G401 (cell line): ENCODE data around the gene NDUFA13. TPM values are rescaled to one million over a fixed set of nuclear protein-coding genes. Genes with fewer than 3 reads are reported as not detected.

Experiments used
- DNase-seq: peaks from one replicate; pipeline ENCODE4 v3.0.0-alpha.2; 2015; ENCODE audit warnings: low spot score
- in situ Hi-C: cut with HindIII; loops from 2 replicates; pipeline ENCODE4 v1.10.0; 2016; ENCODE audit warnings: low sequenced_read_pairs, mixed read lengths
- total RNA-seq: library from RNA; depleted of rRNA; stranded (reverse); fragments of >200 nt; shearing (Covaris generic); gene quantifications from 2 replicates; pipeline ENCODE4 v1.2.3, GENCODE V29; 2014

Gene NDUFA13
- total RNA-seq, 1 experiment from 2014 or later = 182 TPM

GRCh38 chr19:19504754-19505668 lies 11.0 kb upstream of the NDUFA13 start:
- no peak for DNase-seq
- in situ Hi-C loops = no loop called here

- in situ Hi-C loops = no loop called here
- no peak for DNase-seq
Measured at GRCh38 chr19:19505669-19506326, 10.2 kb upstream of the NDUFA13 start.

- in situ Hi-C loops = no loop called here
- DNase-seq = no peak
Measured at GRCh38 chr19:19506592-19506991, 9.4 kb upstream of the NDUFA13 start.

GRCh38 chr19:19507354-19507753 lies 8.7 kb upstream of the NDUFA13 start:
- in situ Hi-C loops = no loop called here

GRCh38 chr19:19508217-19508616 lies 7.8 kb upstream of the NDUFA13 start:
- DNase-seq = no peak
- in situ Hi-C loops = no loop called here

More at GRCh38 chr19:19507354-19507753, 8.7 kb upstream of the NDUFA13 start:
- DNase-seq = no peak

GRCh38 chr19:19510432-19510831 lies 5.6 kb upstream of the NDUFA13 start:
- in situ Hi-C loops = no loop called here
- no peak for DNase-seq

- no peak for DNase-seq
- in situ Hi-C loops = no loop called here
Measured at GRCh38 chr19:19513682-19514081, 2.3 kb upstream of the NDUFA13 start.

- in situ Hi-C loops = no loop called here
- peak; percentile 70 for DNase-seq
Measured at GRCh38 chr19:19514215-19514657, 1.8 kb upstream of the NDUFA13 start.

GRCh38 chr19:19514881-19515641 lies 964 bp upstream of the NDUFA13 start, which contains the start of gene TSSK6:
Gene TSSK6 (minus strand): TSS chr19:19515548. CDS start chr19:19515427, 121 bp downstream.
- in situ Hi-C loops = no loop called here
- no peak for DNase-seq

- DNase-seq = no peak
- in situ Hi-C loops = no loop called here
Measured at GRCh38 chr19:19517235-19517619, 1.2 kb downstream of the NDUFA13 start.

- in situ Hi-C loops = no loop called here
- no peak for DNase-seq
Measured at GRCh38 chr19:19520989-19521388, 5.0 kb downstream of the NDUFA13 start.

GRCh38 chr19:19523177-19523576 lies 7.2 kb downstream of the NDUFA13 start:
- in situ Hi-C loops = no loop called here
- DNase-seq = no peak

- no peak for DNase-seq
- in situ Hi-C loops = no loop called here
Measured at GRCh38 chr19:19524053-19524452, 8.0 kb downstream of the NDUFA13 start.

GRCh38 chr19:19525611-19526380 lies 9.8 kb downstream of the NDUFA13 start:
- DNase-seq = no peak
- in situ Hi-C loops = no loop called here

- DNase-seq = no peak
- in situ Hi-C loops = no loop called here
Measured at GRCh38 chr19:19526581-19527370, 10.8 kb downstream of the NDUFA13 start.

- in situ Hi-C loops = no loop called here
- no peak for DNase-seq
Measured at GRCh38 chr19:19527371-19527656, 11.3 kb downstream of the NDUFA13 start.

- in situ Hi-C loops = no loop called here
- DNase-seq = no peak
Measured at GRCh38 chr19:19527674-19528625, 11.9 kb downstream of the NDUFA13 start.
